SIG-M5 treated with dmso at 0.1 percent for 504 hours (cell line): ENCODE data around the gene ACOT11.
"Not testable (repeated sequence)": the region's sequence is repeated elsewhere in the genome, so short reads cannot be mapped to it uniquely, and the experiment has no call there.

Experiments used
- DNase-seq: peaks from one replicate; lab custom pipeline; 2025; ENCODE audit not compliant: unreplicated experiment; lab: John Stamatoyannopoulos, UW

The ACOT11 gene

GRCh38 chr1:54547601-54548388 is at the start of gene ACOT11:
Gene ACOT11, plus strand, starts transcription at chr1:54548228. Its CDS starts 82 bp downstream, at chr1:54548310.
- no peak for DNase-seq

GRCh38 chr1:54498383-54499096 is 49.5 kb upstream of the ACOT11 start:
- DNase-seq = no peak

- DNase-seq = no peak
Observed at GRCh38 chr1:54499097-54499359, 49.0 kb upstream of the ACOT11 start.

- peak; percentile 15 for DNase-seq
Observed at GRCh38 chr1:54499360-54500106, 48.5 kb upstream of the ACOT11 start.

- DNase-seq = no peak
Observed at GRCh38 chr1:54500107-54500431, 48.0 kb upstream of the ACOT11 start.

GRCh38 chr1:54501849-54502248 is 46.2 kb upstream of the ACOT11 start:
- DNase-seq = no peak

- no peak for DNase-seq
Observed at GRCh38 chr1:54502342-54502741, 45.7 kb upstream of the ACOT11 start.

GRCh38 chr1:54506594-54506993 is 41.4 kb upstream of the ACOT11 start:
- DNase-seq = no peak

GRCh38 chr1:54507033-54507870 is 40.8 kb upstream of the ACOT11 start:
- no peak for DNase-seq

- no peak for DNase-seq
Observed at GRCh38 chr1:54510715-54511270, 37.2 kb upstream of the ACOT11 start.

- DNase-seq = not testable (repeated sequence)
Observed at GRCh38 chr1:54513921-54514580, 34.0 kb upstream of the ACOT11 start.

GRCh38 chr1:54516249-54516920 is 31.6 kb upstream of the ACOT11 start:
- DNase-seq = no peak

GRCh38 chr1:54517496-54517895 is 30.5 kb upstream of the ACOT11 start:
- DNase-seq = no peak

- DNase-seq = no peak
Observed at GRCh38 chr1:54518489-54518888, 29.5 kb upstream of the ACOT11 start.

- DNase-seq = no peak
Observed at GRCh38 chr1:54519709-54520108, 28.3 kb upstream of the ACOT11 start.

- no peak for DNase-seq
Observed at GRCh38 chr1:54520631-54521321, 27.3 kb upstream of the ACOT11 start.

GRCh38 chr1:54526565-54526964 is 21.5 kb upstream of the ACOT11 start:
- not testable (repeated sequence) for DNase-seq

GRCh38 chr1:54528613-54529012 is 19.4 kb upstream of the ACOT11 start:
- no peak for DNase-seq

GRCh38 chr1:54532033-54532432 is 16.0 kb upstream of the ACOT11 start:
- no peak for DNase-seq
